T-cell (primary cell): ENCODE measurements around the gene FAM227B. TPM values are rescaled to one million over a fixed set of nuclear protein-coding genes. Genes with fewer than 3 reads are reported as not detected.

ENCODE experiments used
- ATAC-seq, 4 experiments: fragments of 200-7000 bp in 3 of 4; fragments of 150-1000 bp in 1 of 4; cut with Tn5 transposase; replicated peaks in 1 of 4; 1 replicate in 3 of 4; 2 replicates in 1 of 4; pipeline ENCODE4 v1.10.0; 2021; ENCODE audit warnings: moderate library complexity in 3 of 4, mild to moderate bottlenecking in 2 of 4, moderate number of reproducible peaks in 1 of 4
- CTCF ChIA-PET, 2 donors: fragments of 300-600 bp; sonication (Branson Sonifier 250); formaldehyde crosslinking; loops; one replicate each; lab custom pipeline; 2022; ENCODE audit warnings: antibody characterized with exemption in 2 of 2; lab: Charles Lee
- POLR2A ChIA-PET, 2 donors: fragments of 300-600 bp; sonication (Branson Sonifier 250); formaldehyde crosslinking; loops; one replicate each; lab custom pipeline; 2022; ENCODE audit warnings: antibody characterized with exemption in 2 of 2; lab: Charles Lee
- DNase-seq, 35 experiments: peaks; one replicate each; pipeline versions ENCODE4 v3.0.0 to v3.0.0-alpha.2; 2013 to 2023
- H3K27ac ChIP-seq: one replicate; pipeline ENCODE4 v1.5.1; 2013; ENCODE audit warnings: low read length
- H3K27me3 ChIP-seq, 2 experiments: replicated peaks in 1 of 2; 1 replicate in 1 of 2; 2 replicates in 1 of 2; pipeline versions ENCODE4 v1.6.1 to v1.7.0; 2013; ENCODE audit warnings: low read length in 1 of 2, mixed read lengths in 1 of 2; ENCODE audit not compliant: control insufficient read depth in 2 of 2, insufficient read depth in 2 of 2; ENCODE audit errors: extremely low read depth in 1 of 2
- H3K36me3 ChIP-seq, 2 donors: 1 replicate in 1 of 2; 2 replicates in 1 of 2; pipeline versions ENCODE4 v1.6.1 to v1.7.0; 2013; ENCODE audit warnings: low read length in 1 of 2; ENCODE audit not compliant: control insufficient read depth in 2 of 2, insufficient read depth in 1 of 2; ENCODE audit errors: extremely low read depth in 1 of 2
- H3K4me1 ChIP-seq, 2 experiments: 1 replicate in 1 of 2; 2 replicates in 1 of 2; pipeline versions ENCODE4 v1.6.1 to v1.7.0; 2013; ENCODE audit warnings: low read length in 2 of 2, mixed read lengths in 1 of 2; ENCODE audit not compliant: insufficient read depth in 2 of 2, control insufficient read depth in 1 of 2; ENCODE audit errors: extremely low read depth in 1 of 2
- H3K4me3 ChIP-seq, 2 donors: 1 replicate in 1 of 2; 2 replicates in 1 of 2; pipeline versions ENCODE4 v1.5.1 to v1.7.0; 2013; ENCODE audit warnings: mild to moderate bottlenecking in 2 of 2, low read length in 1 of 2, moderate library complexity in 1 of 2; ENCODE audit not compliant: control insufficient read depth in 1 of 2; ENCODE audit errors: extremely low read depth in 1 of 2
- H3K9me3 ChIP-seq: 2 replicates; pipeline ENCODE4 v1.7.0; 2013
- H3K27ac Mint-ChIP-seq, 2 donors: one replicate each; pipeline ENCODE4 v1.8.0; 2020 to 2021; ENCODE audit warnings: mild to moderate bottlenecking in 2 of 2, mixed read lengths in 2 of 2
- H3K27me3 Mint-ChIP-seq, 2 donors: one replicate each; pipeline ENCODE4 v1.8.0; 2021 to 2022; ENCODE audit warnings: mixed read lengths in 2 of 2
- H3K36me3 Mint-ChIP-seq: one replicate; pipeline ENCODE4 v1.8.0; 2021; ENCODE audit warnings: mixed read lengths
- H3K4me1 Mint-ChIP-seq, 3 donors: one replicate each; pipeline ENCODE4 v1.8.0; 2020 to 2022; ENCODE audit warnings: mixed read lengths in 3 of 3, mild to moderate bottlenecking in 1 of 3
- H3K4me3 Mint-ChIP-seq, 3 donors: one replicate each; pipeline ENCODE4 v1.8.0; 2020 to 2022; ENCODE audit warnings: mild to moderate bottlenecking in 3 of 3, mixed read lengths in 3 of 3, moderate library complexity in 3 of 3
- H3K9me3 Mint-ChIP-seq, 3 donors: one replicate each; pipeline ENCODE4 v1.8.0; 2020 to 2022; ENCODE audit warnings: mixed read lengths in 3 of 3
- WGBS: methylation state at CpG from one replicate; pipeline ENCODE4 v1.1.5; 2013; ENCODE audit warnings: missing lambda C conversion rate; ENCODE audit not compliant: insufficient coverage; 5-methylcytosine and 5-hydroxymethylcytosine counted together
- total RNA-seq, 35 experiments: library from RNA in 6 of 35; stranded (reverse) in 6 of 35; fragments of 120-200 nt in 1 of 35; gene quantifications; one replicate each; pipeline versions ENCODE4 v1.2.1 to v1.2.4 and lab custom pipeline; 2013 to 2026

FAM227B gene
- total RNA-seq, 5 donors from 2014 or later (not counting 1 experiment from before 2014, with no cell fraction given) = 4.7 to 11.2 (median 8.0) TPM

- no peak for ATAC-seq
- POLR2A ChIA-PET = no interaction called here
- Mint-ChIP-seq H3K4me3 (no peak overlapping the region), H3K36me3 (peaks cover 63% of the 10 kb centered on the region), H3K9me3 (no peaks in the 10 kb centered on the region), H3K27me3 (no peaks in the 10 kb centered on the region), H3K4me1 (peaks cover 0 to 4% (median 3%) of the 10 kb centered on the region in 3 donors), H3K27ac (no peak overlapping the region)
- Histone ChIP-seq H3K27me3 (no peaks in the 10 kb centered on the region), H3K36me3 (peaks cover 6 to 9% of the 10 kb centered on the region in 2 donors), H3K4me3 (no peak overlapping the region), H3K9me3 (no peaks in the 10 kb centered on the region), H3K4me1 (no peaks in the 10 kb centered on the region), H3K27ac (no peak overlapping the region)
- no peak for DNase-seq
- CTCF ChIA-PET = no interaction called here
- no CpG with 5 or more reads among the region's 1 CpG for WGBS
These were observed 307.0 kb downstream of the FAM227B start for GRCh38 chr15:49313650-49314049.

GRCh38 chr15:49309889-49310288 is 310.7 kb downstream of the FAM227B start:
- H3K27me3 Mint-ChIP-seq = no peaks in the 10 kb centered on the region
- no peak overlapping the region for H3K4me3 Mint-ChIP-seq
- no peaks in the 10 kb centered on the region for H3K9me3 Mint-ChIP-seq
- DNase-seq (no peak), ATAC-seq (no peak)
- peaks cover 3 to 12% (median 4%) of the 10 kb centered on the region in 3 donors for H3K4me1 Mint-ChIP-seq
- ChIA-PET POLR2A (interaction anchor here in 1 of 2 donors (0.6 kb wide), 1 partner anchor 19 kb away, joined by 6 read pairs; no protein-coding TSS in a partner anchor), CTCF (interaction anchor here in 1 of 2 donors (0.7 kb wide), 1 partner anchor 443 kb away, joined by 3 read pairs; no protein-coding TSS in a partner anchor)
- H3K36me3 Mint-ChIP-seq = peaks cover 75% of the 10 kb centered on the region
- Histone ChIP-seq H3K9me3 (no peaks in the 10 kb centered on the region), H3K27ac (no peak overlapping the region), H3K27me3 (no peaks in the 10 kb centered on the region), H3K36me3 (peaks cover 4 to 12% of the 10 kb centered on the region in 2 donors), H3K4me1 (no peaks in the 10 kb centered on the region), H3K4me3 (no peak overlapping the region)
- no peak overlapping the region for H3K27ac Mint-ChIP-seq

- ATAC-seq (no peak), DNase-seq (no peak)
- H3K27me3 ChIP-seq = no peaks in the 10 kb centered on the region
- peaks cover 4 to 18% of the 10 kb centered on the region in 2 donors for H3K36me3 ChIP-seq
- 100% methylated on average over 1 of the region's 2 CpGs for WGBS
- Mint-ChIP-seq H3K36me3 (peaks cover 79% of the 10 kb centered on the region), H3K9me3 (no peaks in the 10 kb centered on the region), H3K27ac (peak overlapping the region in 1 of 2 donors; percentile 23), H3K4me1 (peaks cover 3 to 18% (median 4%) of the 10 kb centered on the region in 3 donors), H3K4me3 (no peak overlapping the region), H3K27me3 (no peaks in the 10 kb centered on the region)
- H3K4me1 ChIP-seq = no peaks in the 10 kb centered on the region
- ChIA-PET CTCF (no interaction called here), POLR2A (no interaction called here)
- H3K27ac ChIP-seq = no peak overlapping the region
- H3K9me3 ChIP-seq = no peaks in the 10 kb centered on the region
- H3K4me3 ChIP-seq = no peak overlapping the region
These were observed 311.9 kb downstream of the FAM227B start for GRCh38 chr15:49308686-49309085.

GRCh38 chr15:49306551-49306950 is 314.1 kb downstream of the FAM227B start:
- Histone ChIP-seq H3K9me3 (no peaks in the 10 kb centered on the region), H3K4me1 (no peaks in the 10 kb centered on the region), H3K36me3 (peaks cover 3 to 17% of the 10 kb centered on the region in 2 donors), H3K27ac (no peak overlapping the region), H3K27me3 (no peaks in the 10 kb centered on the region), H3K4me3 (no peak overlapping the region)
- H3K4me1 Mint-ChIP-seq = peaks cover 3 to 24% (median 4%) of the 10 kb centered on the region in 3 donors
- H3K4me3 Mint-ChIP-seq = no peak overlapping the region
- POLR2A ChIA-PET = no interaction called here
- ATAC-seq (no peak), DNase-seq (no peak)
- H3K27ac Mint-ChIP-seq = no peak overlapping the region
- no peaks in the 10 kb centered on the region for H3K9me3 Mint-ChIP-seq
- no CpG with 5 or more reads among the region's 1 CpG for WGBS
- H3K27me3 Mint-ChIP-seq = no peaks in the 10 kb centered on the region
- H3K36me3 Mint-ChIP-seq = peaks cover 71% of the 10 kb centered on the region
- CTCF ChIA-PET = no interaction called here

GRCh38 chr15:49303003-49303402 is 317.6 kb downstream of the FAM227B start:
- no peak overlapping the region for H3K4me3 Mint-ChIP-seq
- H3K36me3 Mint-ChIP-seq = peaks cover 80% of the 10 kb centered on the region
- H3K4me1 Mint-ChIP-seq = peaks cover 17 to 48% (median 23%) of the 10 kb centered on the region in 3 donors
- POLR2A ChIA-PET = no interaction called here
- whole genome bisulfite sequencing = no CpG with 5 or more reads among the region's 3 CpGs
- Histone ChIP-seq H3K36me3 (peaks cover 0 to 14% of the 10 kb centered on the region in 2 donors), H3K4me1 (no peaks in the 10 kb centered on the region), H3K27me3 (no peaks in the 10 kb centered on the region), H3K27ac (no peak overlapping the region), H3K4me3 (no peak overlapping the region), H3K9me3 (no peaks in the 10 kb centered on the region)
- H3K27me3 Mint-ChIP-seq = no peaks in the 10 kb centered on the region
- ATAC-seq = no peak
- DNase-seq = no peak
- CTCF ChIA-PET = no interaction called here
- no peak overlapping the region for H3K27ac Mint-ChIP-seq
- no peaks in the 10 kb centered on the region for H3K9me3 Mint-ChIP-seq

- Histone ChIP-seq H3K4me1 (no peaks in the 10 kb centered on the region), H3K9me3 (no peaks in the 10 kb centered on the region), H3K27me3 (no peaks in the 10 kb centered on the region), H3K27ac (no peak overlapping the region), H3K36me3 (peaks cover 0 to 14% of the 10 kb centered on the region in 2 donors), H3K4me3 (no peak overlapping the region)
- DNase-seq = no peak
- CTCF ChIA-PET = no interaction called here
- Mint-ChIP-seq H3K36me3 (peaks cover 80% of the 10 kb centered on the region), H3K27me3 (no peaks in the 10 kb centered on the region), H3K4me3 (no peak overlapping the region), H3K4me1 (peaks cover 27 to 48% (median 29%) of the 10 kb centered on the region in 3 donors), H3K27ac (no peak overlapping the region), H3K9me3 (no peaks in the 10 kb centered on the region)
- POLR2A ChIA-PET = no interaction called here
- ATAC-seq = no peak
These were observed 319.1 kb downstream of the FAM227B start for GRCh38 chr15:49301562-49301961.

- Mint-ChIP-seq H3K9me3 (peaks cover 0 to 5% (median 0%) of the 10 kb centered on the region in 3 donors), H3K4me3 (no peak overlapping the region), H3K4me1 (peaks cover 27 to 47% (median 29%) of the 10 kb centered on the region in 3 donors), H3K27me3 (no peaks in the 10 kb centered on the region), H3K27ac (no peak overlapping the region), H3K36me3 (peaks cover 82% of the 10 kb centered on the region)
- H3K4me1 ChIP-seq = no peaks in the 10 kb centered on the region
- ATAC-seq (no peak), DNase-seq (no peak)
- ChIA-PET POLR2A (no interaction called here), CTCF (no interaction called here)
- no peaks in the 10 kb centered on the region for H3K27me3 ChIP-seq
- no peaks in the 10 kb centered on the region for H3K9me3 ChIP-seq
- WGBS = no CpG with 5 or more reads among the region's 3 CpGs
- H3K4me3 ChIP-seq = no peak overlapping the region
- H3K27ac ChIP-seq = no peak overlapping the region
- H3K36me3 ChIP-seq = peaks cover 0 to 18% of the 10 kb centered on the region in 2 donors
These were observed 319.8 kb downstream of the FAM227B start for GRCh38 chr15:49300856-49301255.
